Stomach smooth muscle (tissue), 2 donors: ENCODE data around the gene OAS1.

ENCODE experiments used
- H3K27ac ChIP-seq: one replicate; pipeline ENCODE4 v1.7.0; 2013; ENCODE audit warnings: mild to moderate bottlenecking, low read length, inconsistent platforms
- H3K27me3 ChIP-seq, 2 donors: one replicate each; pipeline ENCODE4 v1.7.0; 2013; ENCODE audit warnings: low read length in 2 of 2; ENCODE audit not compliant: insufficient read depth in 2 of 2, control insufficient read depth in 1 of 2
- H3K36me3 ChIP-seq, 2 donors: one replicate each; pipeline ENCODE4 v1.7.0; 2013; ENCODE audit warnings: low read length in 2 of 2; ENCODE audit not compliant: control insufficient read depth in 2 of 2, insufficient read depth in 2 of 2
- H3K4me1 ChIP-seq: one replicate; pipeline ENCODE4 v1.7.0; 2013; ENCODE audit warnings: low read length; ENCODE audit not compliant: control insufficient read depth, insufficient read depth
- H3K4me3 ChIP-seq, 2 donors: one replicate each; pipeline ENCODE4 v1.7.0; 2013; ENCODE audit warnings: low read length in 2 of 2
- H3K9ac ChIP-seq, 2 donors: one replicate each; pipeline ENCODE4 v1.7.0; 2013; ENCODE audit warnings: low read length in 2 of 2, mild to moderate bottlenecking in 1 of 2
- H3K9me3 ChIP-seq, 2 donors: one replicate each; pipeline ENCODE4 v1.7.0; 2013; ENCODE audit warnings: low read length in 2 of 2; ENCODE audit not compliant: control insufficient read depth in 2 of 2
- donor health status: healthy.
- donor health status: Pancreatic carcinoma.

OAS1 gene

DNA sequence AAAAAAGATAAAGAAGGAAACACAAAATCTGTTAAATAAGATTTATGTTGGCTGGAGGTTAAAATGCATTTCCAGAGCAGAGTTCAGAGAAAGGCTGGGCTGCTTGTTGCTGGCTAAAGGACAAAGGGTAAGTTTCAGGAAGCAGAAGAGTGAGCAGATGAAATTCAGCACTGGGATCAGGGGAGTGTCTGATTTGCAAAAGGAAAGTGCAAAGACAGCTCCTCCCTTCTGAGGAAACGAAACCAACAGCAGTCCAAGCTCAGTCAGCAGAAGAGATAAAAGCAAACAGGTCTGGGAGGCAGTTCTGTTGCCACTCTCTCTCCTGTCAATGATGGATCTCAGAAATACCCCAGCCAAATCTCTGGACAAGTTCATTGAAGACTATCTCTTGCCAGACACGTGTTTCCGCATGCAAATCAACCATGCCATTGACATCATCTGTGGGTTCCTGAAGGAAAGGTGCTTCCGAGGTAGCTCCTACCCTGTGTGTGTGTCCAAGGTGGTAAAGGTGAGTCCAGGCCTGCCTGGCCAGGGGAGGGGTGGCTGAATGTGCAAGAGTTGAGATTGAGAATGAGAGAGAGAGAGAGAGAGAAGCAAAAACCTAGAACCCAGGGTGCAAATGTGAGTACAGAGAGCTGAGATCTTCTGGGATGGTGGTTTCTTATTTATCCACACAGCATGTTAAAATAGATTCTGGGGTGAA, at the start of gene OAS1:
Gene OAS1, plus strand, starts transcription at position 251 of the 703 bp plus-strand sequence. Its CDS starts 78 bp downstream, at position 329.
- peaks cover 0 to 4% of the 10 kb centered on the region in 2 donors for H3K9me3 ChIP-seq
- H3K27me3 ChIP-seq = no peaks in the 10 kb centered on the region
- no peaks in the 10 kb centered on the region for H3K36me3 ChIP-seq
- peak within 1 kb of the TSS; percentile 8 to 51 for H3K9ac ChIP-seq
- peaks cover 3% of the 10 kb centered on the region for H3K4me1 ChIP-seq
- peak within 1 kb of the TSS; percentile 35 to 74 for H3K4me3 ChIP-seq
- no peak within 1 kb of the TSS for H3K27ac ChIP-seq

DNA sequence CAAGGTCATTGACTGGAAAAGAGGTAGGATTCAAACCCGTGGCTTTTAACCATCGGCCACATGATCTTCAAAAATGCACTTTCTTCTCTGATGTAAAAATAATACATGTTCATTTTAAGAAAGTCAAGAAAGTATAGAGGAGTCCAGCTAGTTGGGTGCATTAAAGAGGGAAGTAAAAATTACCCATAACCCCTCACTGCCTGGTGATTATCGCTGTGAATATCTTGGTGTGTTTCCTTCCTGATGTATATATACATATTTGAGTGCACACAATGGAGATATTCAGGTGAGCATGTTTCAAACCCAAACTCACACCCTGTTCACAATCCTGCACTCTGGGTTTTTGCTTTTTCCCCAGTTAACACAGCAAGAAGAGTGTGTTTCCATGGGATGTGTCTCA, 47.5 kb upstream of the OAS1 start:
- Histone ChIP-seq H3K4me1 (no peaks in the 10 kb centered on the region), H3K27ac (no peak overlapping the region), H3K27me3 (peaks cover 7 to 13% of the 10 kb centered on the region in 2 donors), H3K4me3 (no peak overlapping the region), H3K9me3 (no peaks in the 10 kb centered on the region), H3K9ac (no peak overlapping the region), H3K36me3 (no peaks in the 10 kb centered on the region)

DNA sequence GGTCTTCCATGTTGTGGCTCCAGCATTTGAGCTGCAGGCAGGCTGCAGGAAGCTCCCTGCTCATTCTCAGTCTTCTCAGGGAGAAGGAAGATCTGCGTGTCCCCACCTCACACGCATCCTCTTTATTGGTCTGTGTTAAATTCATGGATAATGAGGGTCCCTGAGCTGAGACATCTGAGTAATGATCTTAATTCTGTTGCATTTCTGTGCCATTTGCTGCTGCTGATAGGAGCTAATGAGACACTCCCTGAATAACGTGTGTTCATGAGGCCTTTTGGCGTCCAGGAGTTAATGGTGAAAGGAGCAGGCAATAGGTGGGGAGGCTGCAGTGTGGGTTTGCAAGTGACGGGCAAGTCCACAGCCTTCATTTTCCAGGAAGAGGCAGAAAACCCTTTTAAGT, 46.6 kb upstream of the OAS1 start:
- Histone ChIP-seq H3K27me3 (peaks cover 9 to 13% of the 10 kb centered on the region in 2 donors), H3K9ac (no peak overlapping the region), H3K36me3 (no peaks in the 10 kb centered on the region), H3K4me1 (no peaks in the 10 kb centered on the region), H3K4me3 (no peak overlapping the region), H3K9me3 (no peaks in the 10 kb centered on the region), H3K27ac (no peak overlapping the region)

DNA sequence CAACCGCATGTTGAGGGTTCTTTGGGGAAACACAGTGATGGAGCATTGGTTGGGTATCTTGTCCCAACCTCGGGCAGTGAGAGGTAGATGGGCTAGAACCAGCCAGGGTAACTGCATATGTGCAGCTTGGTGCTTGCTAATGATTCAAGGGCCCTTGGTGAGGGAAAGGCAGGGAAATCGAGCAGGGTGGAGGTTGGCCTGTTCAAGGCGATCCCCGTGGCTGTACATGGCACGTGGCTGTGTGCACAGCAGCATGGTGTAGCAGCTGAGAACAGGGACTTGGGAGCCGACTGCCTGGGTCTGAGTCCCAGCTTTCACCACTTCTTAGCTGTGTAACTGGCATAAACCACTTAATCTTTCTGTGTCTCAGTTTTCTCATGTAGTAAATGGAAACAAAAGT, 45.5 kb upstream of the OAS1 start:
- no peak overlapping the region for H3K9ac ChIP-seq
- H3K36me3 ChIP-seq = no peaks in the 10 kb centered on the region
- no peak overlapping the region for H3K27ac ChIP-seq
- H3K9me3 ChIP-seq = no peaks in the 10 kb centered on the region
- no peak overlapping the region for H3K4me3 ChIP-seq
- no peaks in the 10 kb centered on the region for H3K4me1 ChIP-seq
- H3K27me3 ChIP-seq = peaks cover 5 to 10% of the 10 kb centered on the region in 2 donors

DNA sequence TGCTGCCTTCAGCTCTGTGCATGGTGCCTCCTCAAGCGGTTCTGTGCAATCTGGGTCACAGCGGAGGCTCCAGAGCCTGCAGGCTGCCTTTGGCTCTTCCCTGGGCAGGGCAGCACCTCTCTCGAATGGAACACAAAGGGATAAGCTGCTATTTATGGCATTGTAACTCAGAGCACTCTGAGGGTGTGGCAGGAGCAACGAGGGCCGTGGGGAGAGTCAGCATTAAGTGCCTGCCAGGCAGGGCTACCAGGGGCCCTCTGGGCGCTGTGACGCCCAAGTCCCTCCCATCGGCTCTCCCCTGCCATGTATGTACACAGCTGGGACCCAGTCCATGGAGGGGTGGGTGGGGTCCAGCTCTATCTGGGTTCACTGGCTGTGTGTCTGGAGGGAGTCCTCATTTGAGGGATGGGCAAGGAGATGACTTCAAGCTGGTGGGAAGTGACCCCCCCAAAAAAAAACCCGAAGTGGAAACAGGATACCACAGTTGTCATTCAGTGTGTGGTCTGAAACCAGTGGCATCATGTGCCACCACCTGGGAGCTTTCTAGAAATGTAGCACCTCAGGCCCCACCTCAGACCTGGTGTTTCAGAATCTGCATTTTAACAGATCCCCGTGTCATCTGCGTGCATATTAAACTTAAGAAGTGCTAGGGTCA, 44.0 kb upstream of the OAS1 start:
- Histone ChIP-seq H3K27ac (no peak overlapping the region), H3K9ac (no peak overlapping the region), H3K4me3 (no peak overlapping the region), H3K27me3 (peaks cover 5 to 9% of the 10 kb centered on the region in 2 donors), H3K9me3 (no peaks in the 10 kb centered on the region), H3K36me3 (no peaks in the 10 kb centered on the region), H3K4me1 (no peaks in the 10 kb centered on the region)

- H3K27ac ChIP-seq = no peak overlapping the region
- H3K27me3 ChIP-seq = peaks cover 5 to 10% of the 10 kb centered on the region in 2 donors
- H3K4me3 ChIP-seq = no peak overlapping the region
- no peak overlapping the region for H3K9ac ChIP-seq
- H3K36me3 ChIP-seq = no peaks in the 10 kb centered on the region
- no peaks in the 10 kb centered on the region for H3K9me3 ChIP-seq
- H3K4me1 ChIP-seq = no peaks in the 10 kb centered on the region
These were observed 38.2 kb upstream of the OAS1 start for GRCh38 chr12:112868459-112869041.

DNA sequence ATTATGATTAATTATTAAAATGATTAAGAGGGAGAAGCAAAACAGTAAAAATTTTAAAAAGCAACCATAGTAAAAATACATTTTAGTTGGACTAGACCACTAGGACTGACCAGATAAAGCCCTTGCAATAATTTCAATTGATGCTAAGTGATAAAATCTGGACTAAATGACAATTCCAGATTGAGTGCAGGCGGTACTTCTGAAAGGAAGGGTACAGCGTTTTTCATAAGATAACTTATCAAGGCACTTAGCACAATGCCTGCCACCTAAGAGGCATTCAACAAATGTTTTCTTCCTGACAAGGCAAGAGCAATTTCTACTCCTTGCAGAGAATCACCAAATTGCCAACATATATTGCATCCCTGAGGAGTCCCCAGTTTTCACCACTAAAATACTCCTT, 37.7 kb upstream of the OAS1 start:
- Histone ChIP-seq H3K4me1 (no peaks in the 10 kb centered on the region), H3K9me3 (no peaks in the 10 kb centered on the region), H3K27ac (no peak overlapping the region), H3K4me3 (no peak overlapping the region), H3K36me3 (no peaks in the 10 kb centered on the region), H3K27me3 (peaks cover 6 to 13% of the 10 kb centered on the region in 2 donors), H3K9ac (no peak overlapping the region)

- no peaks in the 10 kb centered on the region for H3K4me1 ChIP-seq
- H3K4me3 ChIP-seq = no peak overlapping the region
- H3K27ac ChIP-seq = no peak overlapping the region
- H3K27me3 ChIP-seq = peaks cover 12 to 13% of the 10 kb centered on the region in 2 donors
- no peak overlapping the region for H3K9ac ChIP-seq
- no peaks in the 10 kb centered on the region for H3K36me3 ChIP-seq
- H3K9me3 ChIP-seq = no peaks in the 10 kb centered on the region
These were observed 37.0 kb upstream of the OAS1 start for GRCh38 chr12:112869778-112870177.

- H3K27me3 ChIP-seq = peaks cover 13 to 17% of the 10 kb centered on the region in 2 donors
- H3K4me3 ChIP-seq = no peak overlapping the region
- H3K9me3 ChIP-seq = no peaks in the 10 kb centered on the region
- H3K9ac ChIP-seq = no peak overlapping the region
- H3K4me1 ChIP-seq = no peaks in the 10 kb centered on the region
- H3K27ac ChIP-seq = no peak overlapping the region
- H3K36me3 ChIP-seq = no peaks in the 10 kb centered on the region
These were observed 36.3 kb upstream of the OAS1 start for GRCh38 chr12:112870267-112870980.

- Histone ChIP-seq H3K9ac (no peak overlapping the region), H3K4me3 (no peak overlapping the region), H3K9me3 (no peaks in the 10 kb centered on the region), H3K4me1 (no peaks in the 10 kb centered on the region), H3K27me3 (peaks cover 26 to 27% of the 10 kb centered on the region in 2 donors), H3K36me3 (no peaks in the 10 kb centered on the region), H3K27ac (no peak overlapping the region)
These were observed 31.2 kb upstream of the OAS1 start for GRCh38 chr12:112875608-112876007.
